ENCODE measurements around the gene CXCL17. TPM values are rescaled to one million over a fixed set of nuclear protein-coding genes. Genes with fewer than 3 reads are reported as not detected.
A peak's percentile ranks its signal among the peaks of the same experiment; 100 is the strongest.

Gene CXCL17
- total RNA-seq, 1 donor from 2014 or later, result not detected

DNA sequence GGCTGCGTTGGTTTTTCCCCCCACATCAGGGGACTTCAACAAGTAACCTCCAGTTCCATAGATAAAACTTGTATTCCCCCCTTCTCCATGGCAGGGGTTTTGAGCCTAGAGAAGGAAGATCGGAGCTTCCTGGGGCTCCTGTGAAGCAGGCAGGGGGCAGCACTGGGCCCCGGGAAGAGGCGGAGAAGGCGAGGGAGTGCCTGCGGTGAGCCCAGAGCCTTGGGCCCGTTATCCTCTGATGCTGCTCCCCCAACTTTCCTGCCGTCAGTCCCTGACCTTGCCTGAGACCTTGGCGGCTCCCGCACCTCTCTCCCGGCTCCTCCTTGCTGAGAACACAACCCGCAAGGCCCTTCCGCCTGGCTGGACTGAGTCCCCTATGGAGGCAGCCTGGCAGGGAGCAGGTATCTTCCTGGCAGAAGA lies 18.0 kb downstream of the CXCL17 start:
- DNase-seq (ENCODE audit: low read depth in 2 of 2), result no peak

DNA sequence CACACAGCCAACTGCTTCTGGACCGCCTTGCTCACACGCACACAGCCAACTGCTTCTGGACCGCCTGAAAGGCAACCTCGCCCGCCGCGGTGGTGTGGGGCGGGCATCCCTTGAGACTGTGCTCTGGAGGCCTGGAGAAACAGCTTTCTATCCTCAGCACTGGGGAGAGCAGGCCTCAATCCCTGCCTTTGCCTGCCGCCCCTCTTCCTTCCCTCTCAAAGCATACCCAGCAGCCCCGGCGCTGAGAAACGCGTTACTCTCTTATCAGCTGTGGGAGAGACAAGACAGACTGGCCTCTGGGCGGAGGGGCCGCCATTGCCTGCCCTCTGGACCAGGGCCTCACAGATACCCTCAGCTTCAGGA lies 18.4 kb downstream of the CXCL17 start:
- no peak for DNase-seq (ENCODE audit: low read depth in 2 of 2)

DNA sequence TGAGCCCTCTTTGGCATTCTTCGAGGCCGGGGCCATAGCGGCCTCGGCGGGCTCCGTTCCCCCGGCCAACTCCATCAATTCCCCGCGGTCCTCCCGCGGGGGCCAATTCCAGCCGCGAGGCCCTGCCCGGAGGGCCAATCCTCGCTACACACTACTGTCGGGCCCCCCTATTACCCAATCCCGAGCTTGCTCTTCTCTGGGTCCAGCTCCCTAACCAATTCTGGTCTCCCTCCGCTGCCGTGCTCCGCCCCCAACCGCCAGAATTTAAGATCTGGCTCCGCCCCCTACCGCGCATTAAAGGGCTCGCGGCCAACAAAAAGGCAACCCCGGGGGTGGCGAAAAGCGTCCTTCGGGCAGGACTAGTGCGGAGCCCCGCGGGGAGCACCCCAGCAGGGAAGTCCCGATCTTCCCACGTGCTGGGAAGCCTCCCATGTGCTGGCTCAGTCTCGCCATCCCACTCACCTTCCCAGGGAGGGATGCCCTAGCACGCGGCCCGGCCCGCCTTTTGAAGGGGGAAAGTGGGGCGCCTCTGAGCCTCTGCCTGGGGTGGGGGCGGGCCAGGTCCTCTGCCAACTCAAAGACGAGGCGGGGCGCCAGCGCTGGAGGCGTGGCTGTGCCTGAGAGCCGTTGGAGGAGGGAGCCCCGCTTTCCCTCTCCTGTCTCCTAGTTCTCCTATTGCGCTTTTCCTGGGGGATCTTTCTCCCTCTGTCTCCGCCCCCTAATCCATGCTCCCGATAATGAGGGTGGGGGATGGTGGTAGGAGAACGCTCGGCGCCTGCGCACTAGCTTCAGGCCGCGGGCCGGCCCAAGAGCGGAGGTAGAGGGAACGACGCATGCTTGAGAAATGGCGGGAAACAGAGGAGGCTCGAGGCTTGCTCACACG lies 19.0 kb downstream of the CXCL17 start:
- peak; percentile 89 to 92 for DNase-seq (ENCODE audit: low read depth in 2 of 2)

DNA sequence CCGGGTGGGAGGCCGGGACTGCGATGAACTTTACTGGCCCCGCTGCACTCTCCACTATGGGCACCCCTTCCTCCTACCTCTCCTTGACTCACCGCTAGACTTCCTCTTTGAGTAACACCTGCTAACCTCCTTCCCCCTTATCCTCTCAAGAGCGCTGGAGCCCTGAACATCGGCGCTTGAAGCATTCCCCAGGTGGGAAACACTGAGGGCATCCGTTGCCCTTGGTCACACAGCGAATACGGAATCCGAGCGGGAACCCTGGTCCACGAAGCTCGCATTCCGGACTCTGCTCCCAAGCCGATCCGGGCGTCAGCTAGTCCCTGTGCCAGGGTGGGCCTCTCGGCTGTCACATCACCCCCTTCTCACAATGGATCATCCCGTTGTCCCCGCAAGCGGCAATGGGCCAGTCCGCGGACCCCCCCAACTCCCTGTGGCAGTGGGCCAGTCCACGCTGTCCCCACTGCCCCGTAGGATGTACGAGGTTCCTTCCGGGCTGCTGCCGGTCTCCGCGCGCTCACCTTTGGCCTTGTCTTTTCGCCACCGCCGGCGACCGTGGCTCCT lies 19.8 kb downstream of the CXCL17 start:
- peak; percentile 30 to 50 for DNase-seq (ENCODE audit: low read depth in 2 of 2)

DNA sequence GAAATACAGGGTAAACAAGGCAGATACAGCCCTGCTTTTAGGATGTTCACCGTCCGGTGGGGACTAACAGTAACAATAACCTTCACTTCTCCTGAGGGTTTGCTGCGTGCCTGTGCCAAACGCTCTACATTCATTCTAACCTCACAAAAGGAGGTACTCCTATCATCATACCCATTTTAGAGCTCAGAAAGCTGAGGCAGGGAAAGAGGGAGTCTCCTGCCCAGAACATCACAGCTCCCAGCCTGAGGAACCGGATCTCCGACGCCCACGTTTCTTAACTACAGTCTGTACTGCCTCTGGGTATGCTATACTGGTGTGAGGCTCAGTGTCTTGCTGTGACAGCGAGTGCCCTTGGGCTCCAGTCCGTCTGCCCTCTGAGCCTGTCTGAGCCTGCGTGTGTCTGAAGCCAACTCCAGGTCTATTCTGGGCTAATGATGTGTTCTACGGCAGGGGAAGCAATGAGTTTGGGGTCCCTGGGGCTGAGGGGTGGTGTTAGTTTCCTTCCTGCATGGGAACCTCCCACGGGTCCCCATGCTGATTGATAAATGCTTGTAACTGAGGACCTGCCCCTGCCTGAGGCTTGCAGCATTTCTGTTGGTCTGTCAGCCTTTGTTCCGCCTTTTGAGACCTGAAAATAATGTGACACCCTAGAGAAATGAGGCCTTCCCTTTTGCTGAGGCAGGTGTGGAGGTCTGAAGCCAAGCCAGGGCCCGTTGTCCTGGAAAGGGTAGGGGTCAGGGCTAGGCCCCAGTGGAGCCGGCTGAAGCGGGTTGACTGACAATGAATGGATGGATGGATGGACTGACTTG lies 20.4 kb downstream of the CXCL17 start:
- no peak for DNase-seq (ENCODE audit: low read depth in 2 of 2)

DNA sequence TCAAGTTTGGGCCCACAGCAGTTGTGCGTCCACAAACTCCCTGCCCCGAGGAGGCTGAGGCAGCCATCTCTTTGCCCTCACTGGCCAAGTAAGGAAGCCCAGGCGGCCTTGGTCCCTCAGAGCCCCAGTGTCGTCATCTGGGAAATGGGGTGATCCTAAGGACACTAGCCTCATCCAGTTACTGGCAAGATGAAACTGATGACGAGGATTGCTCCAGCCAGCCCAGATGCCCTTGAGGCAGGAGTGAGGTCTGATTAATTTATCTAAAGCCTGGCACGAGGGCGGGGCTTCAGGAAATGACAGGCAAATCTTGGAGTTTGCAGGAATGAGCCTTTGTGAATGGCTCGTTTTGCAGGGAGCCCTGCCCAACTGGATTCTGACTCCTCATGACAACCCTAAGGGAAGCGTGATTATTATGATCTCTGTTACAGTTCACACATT lies 21.1 kb downstream of the CXCL17 start:
- peak in 1 of 2 donors; percentile 25 for DNase-seq (ENCODE audit: low read depth in 2 of 2)

DNA sequence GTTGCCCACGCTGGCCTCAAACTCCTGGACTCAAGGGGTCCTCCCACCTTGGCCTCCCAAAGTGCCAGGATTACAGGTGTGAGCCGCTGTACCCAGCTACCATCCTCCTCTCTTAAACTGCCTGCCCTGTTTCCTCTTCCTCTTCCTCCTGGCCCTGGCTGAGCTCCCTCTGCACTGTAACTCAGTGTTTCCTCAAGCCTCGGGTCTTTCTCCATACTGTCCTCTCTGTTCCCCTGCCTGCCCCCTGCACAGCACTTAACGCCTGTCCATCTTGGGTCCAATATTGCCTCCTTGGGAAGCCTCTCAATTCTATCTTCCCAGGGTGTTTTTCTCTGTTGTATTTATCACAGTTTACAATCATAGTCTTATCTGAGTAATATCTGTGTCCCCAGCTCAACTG lies 21.6 kb downstream of the CXCL17 start:
- no peak for DNase-seq (ENCODE audit: low read depth in 2 of 2)

DNA sequence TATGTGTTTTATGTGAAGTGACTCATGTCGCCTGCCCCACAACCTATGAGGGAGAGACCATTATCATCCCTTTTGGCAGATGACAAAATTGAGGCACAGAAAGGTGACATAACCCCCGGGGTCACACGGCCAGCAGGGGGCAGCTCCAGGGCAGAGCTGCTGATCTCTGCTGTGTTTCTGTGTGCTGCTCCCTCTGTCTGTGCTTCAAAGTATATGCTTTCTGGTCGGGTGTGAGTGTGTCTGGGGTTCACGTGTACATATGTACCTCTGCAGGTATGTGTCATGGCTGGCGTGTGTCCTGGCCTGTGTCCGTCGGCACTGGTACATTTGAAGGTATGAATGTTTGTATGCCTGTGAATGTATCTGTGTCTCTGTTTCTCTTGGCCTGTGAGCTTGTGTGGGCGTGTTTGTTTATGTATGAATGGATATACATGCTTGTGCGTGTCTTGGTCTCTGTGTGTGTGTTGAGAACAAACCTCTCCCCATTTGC lies 22.6 kb downstream of the CXCL17 start:
- peak; percentile 39 to 63 for DNase-seq (ENCODE audit: low read depth in 2 of 2)

DNA sequence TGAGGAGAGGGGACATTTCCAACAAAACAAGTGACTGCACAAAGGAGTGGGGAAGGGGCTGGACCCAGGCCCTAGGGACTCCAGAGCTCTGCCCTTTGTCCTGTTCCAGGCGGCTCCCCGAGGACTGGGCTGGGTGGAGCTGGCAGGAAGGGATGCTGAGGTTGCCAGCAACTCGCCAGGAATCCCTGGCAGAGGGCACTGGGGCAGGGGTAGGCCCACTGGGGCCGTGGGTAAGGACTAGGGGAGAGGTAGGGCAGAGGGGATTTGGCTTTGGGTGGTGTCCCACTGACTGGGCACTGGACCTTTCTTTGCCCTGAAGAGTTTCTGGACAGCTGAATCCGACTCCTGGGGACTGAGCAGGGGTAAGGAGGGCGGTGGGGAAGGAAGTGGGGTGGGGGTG lies 23.4 kb downstream of the CXCL17 start:
- DNase-seq (ENCODE audit: low read depth in 2 of 2), result no peak

DNA sequence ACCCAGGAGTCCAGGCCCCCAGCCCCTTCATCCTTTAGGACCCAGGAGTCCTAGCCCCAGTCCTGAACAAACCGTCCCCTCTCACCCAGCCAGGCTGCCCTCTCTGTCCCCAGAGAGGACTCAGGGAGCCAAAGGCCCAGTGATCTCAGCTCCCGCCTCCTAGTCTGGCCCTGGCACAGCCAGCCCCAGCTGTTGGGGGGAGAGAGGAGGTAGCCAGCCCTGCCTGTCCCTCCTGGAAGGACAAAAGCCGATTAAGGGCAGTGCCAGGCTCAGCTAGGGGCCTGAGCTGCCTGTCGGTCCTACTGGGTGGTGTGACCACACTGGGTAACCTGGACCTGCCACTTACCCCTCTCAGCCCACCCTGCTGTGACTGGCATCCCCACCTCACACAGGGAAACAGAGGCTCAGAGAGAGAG lies 30.1 kb downstream of the CXCL17 start:
- DNase-seq (ENCODE audit: low read depth in 2 of 2), result no peak

DNA sequence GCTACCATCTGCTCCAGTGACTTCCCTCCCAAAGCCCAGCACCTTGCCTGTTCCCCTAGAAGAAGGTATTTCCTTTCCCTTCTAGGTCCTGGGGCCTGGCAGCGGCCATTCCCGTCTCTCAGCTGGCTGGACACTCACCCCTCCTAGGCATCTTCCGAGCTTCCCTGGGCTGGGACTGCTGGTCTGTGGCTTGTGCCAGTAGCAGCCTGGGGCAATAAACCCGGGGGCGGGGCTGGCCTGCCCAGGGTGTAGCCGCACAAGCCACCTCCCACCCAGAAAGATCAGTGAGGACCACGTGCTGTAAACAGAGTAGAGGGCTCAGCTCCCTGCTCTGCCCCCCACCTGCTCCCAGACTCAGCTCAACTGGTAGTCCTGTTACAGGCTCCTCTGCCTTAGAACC lies 30.5 kb downstream of the CXCL17 start:
- no peak for DNase-seq (ENCODE audit: low read depth in 2 of 2)

DNA sequence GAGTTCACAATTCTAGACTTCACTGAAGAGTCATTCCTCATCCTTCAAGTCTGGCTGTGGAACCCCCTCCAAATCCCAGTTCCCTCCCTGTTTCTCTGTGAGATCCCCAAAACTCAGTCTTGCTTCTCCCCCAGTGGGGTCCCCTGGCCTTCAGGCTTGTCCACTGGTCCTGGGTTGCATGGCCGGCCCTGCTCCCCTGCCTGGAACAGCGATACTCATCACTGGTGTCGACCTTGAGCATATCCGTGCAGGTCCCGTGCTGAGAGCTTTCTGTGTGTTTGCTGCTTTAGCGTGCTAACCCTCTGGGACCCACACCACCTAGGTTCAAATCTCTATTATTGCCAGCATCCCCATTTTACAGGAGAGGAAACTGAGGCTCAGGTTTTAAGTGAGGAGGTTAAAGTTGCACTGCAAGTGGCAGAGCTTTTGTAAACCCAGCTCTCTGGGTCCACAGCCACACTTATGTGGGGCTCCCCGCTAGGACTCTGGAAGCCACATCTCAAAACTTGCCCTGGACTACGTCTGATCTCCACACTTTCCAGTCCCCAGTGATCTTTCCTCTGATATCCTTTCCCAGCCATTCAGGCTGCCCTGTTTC lies 31.1 kb downstream of the CXCL17 start:
- DNase-seq (ENCODE audit: low read depth in 2 of 2), result no peak

DNA sequence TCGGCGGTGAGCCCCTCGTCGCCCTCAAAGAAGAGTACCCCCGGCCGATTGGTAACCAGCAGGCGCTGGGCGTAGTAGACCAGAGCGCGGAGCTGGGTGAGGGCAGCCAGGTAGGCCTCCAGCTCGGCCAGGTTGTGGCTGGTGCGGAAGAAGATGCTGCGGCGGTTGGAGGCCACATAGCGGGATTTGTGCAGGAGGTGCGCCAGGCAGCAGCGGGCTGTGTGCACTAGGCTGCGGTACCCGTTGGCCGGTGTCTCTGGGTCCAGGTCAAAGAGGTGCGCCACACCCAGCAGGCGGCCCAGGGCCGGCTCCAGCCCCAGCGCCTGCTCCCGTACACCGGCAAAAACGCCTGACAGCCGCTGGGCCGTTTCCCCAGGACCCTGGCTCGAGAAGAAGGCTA lies 32.4 kb downstream of the CXCL17 start:
- DNase-seq (ENCODE audit: low read depth in 2 of 2), result no peak

DNA sequence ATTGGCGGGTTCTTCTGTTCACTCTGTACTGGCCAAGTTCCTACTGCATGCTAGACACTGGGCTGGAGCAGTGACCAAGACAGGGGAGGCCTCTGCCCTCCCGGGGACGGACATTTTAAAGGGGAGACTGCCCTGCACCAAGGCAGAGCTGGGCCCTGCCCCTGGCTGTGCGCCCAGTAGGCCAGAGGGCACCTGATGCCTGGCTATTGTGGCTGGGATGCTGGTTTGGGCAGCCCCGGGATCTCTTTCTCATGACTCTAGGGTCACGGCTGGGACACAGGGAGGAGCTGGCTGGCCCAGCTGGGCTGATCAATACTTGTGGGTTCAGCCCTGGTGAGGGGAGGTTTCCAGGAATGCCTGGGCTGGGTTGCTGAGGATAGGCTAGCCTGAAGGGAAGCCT lies 33.3 kb downstream of the CXCL17 start:
- no peak for DNase-seq (ENCODE audit: low read depth in 2 of 2)

DNA sequence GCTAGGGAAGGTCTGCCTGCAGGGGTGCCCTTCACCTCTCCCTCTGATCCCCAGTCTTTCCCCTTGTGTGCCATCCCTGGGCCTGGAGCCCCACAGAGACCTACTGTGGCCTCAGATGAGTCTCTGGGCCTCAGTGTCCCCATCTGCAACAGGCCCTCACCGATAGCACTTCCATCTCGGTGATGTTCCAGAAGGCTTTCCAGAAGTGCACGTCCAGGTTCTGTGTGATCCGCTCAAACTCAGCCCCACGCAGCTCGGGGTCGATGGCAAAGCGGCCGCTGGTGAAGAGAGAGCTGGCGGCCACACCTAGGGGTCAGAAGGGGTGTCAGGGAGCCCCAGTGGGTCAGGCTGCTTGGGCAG lies 35.0 kb downstream of the CXCL17 start:
- DNase-seq (ENCODE audit: low read depth in 2 of 2), result no peak

DNA sequence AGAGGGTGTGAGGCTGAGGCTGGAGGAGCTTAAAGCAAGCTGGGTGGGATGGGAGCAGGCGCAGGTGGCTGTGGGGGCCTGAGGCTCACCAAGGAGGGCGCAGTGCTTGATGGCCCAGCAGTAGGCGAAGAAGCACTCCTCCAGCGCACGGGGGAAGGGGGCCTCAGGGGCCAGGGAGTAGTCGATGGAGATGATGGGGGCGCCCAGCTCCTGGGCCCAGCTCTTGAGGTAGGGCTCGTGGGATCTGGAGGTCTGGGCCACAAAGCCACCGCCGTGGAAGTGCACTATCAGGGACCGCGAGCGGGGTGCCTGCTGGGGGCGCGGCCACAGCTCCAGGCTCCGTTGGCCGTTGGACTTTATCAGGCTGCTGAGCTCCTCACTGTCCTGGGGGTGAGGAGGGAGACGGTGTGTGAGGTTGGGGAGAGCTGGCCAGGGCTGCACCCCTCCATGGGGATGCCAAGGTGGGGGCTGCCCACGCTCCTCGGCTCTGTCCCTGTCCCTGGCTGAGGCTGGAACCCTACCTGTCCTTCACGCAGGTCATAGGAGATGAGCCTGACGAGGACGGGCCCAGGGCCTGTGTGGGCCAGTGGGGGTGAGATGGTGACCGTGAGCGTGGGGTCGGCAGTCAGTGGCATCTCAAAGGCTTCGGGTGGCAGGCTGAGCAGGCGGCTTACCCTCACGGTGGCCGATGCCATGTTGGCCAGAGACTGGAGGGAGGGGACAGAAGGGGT lies 35.5 kb downstream of the CXCL17 start:
- DNase-seq (ENCODE audit: low read depth in 2 of 2), result no peak

DNA sequence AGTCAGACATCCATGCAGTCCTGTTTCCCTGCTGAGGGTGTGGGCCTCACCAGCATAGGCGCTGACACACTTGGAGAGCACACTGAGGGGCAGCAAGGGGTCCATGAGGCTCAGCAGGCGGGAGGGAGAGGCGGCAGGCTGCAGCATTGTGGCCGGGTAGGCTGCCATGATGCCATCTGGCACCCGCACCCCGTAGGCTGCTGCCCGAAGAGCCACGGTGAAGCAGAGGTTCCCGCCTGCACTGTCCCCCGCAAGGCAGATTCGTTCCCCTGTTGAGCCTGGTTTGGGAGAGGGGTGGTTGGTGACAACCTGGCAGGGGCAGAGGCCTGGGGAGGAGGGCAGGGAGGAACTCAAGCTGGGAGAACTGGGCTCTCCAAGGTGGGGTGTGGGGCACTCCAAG lies 36.6 kb downstream of the CXCL17 start:
- no peak for DNase-seq (ENCODE audit: low read depth in 2 of 2)

DNA sequence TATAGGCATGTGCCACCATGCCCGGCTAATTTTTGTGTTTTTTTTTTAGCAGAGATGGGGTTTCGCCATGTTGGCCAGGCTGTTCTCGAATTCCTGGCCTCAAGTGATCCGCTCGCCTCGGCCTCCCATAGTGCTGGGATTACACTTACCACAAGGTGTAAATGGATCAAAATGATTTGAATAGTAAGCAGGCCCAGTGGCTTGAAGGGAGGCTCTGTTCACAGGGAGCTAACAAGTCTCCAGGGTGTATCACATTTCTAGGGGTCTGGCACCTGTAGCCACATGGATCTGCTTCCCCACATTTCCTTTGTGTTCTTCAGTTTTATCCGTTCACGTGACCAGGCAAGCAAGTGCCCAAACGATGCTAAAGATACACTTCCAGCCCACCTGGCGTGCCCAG lies 39.2 kb downstream of the CXCL17 start:
- DNase-seq (ENCODE audit: low read depth in 2 of 2), result no peak

DNA sequence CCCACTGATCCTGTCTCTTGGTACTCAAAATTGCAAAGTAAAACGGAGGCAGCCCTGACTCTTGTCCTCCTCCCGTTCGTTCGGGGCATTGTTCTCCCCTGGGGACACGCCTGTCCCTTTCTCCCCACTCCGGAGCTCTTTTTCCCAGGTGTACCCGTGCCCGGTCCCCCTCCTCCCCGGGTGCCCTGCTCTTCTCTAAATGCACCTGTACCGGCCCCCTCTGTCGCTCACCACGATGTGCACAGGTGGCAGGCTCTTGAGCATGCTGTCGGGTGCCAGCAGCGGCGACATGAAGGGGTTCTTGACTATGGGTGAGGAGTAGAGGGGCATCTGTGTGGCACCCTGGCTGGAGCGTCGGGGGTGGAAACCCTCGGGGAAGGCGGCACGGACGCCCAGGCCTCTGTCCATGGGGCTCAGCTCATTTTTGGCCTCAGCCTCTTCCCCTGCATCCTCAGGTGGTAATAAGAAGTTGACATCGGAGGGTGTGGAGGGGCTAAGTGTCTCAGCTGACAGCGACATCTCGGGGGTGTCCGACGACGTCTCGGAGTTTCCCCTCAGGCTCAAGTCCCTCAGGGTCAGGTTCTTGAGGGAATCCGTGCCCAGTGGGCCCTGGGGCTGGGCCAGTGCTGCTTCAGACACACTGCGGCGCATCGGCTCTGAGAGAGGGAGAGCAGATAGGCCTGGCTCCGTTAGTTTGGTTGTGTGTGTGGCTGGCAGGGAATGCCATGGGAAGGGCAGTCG lies 40.2 kb downstream of the CXCL17 start:
- no peak for DNase-seq (ENCODE audit: low read depth in 2 of 2)

Measured in dermis microvascular lymphatic vessel endothelial cell (primary cell).